ENCODE measurements around the gene TRPC4AP.

GRCh38 chr20:34970846-34971560 lies 121.6 kb downstream of the TRPC4AP start:
- TF ChIP-seq, protein P1, sequence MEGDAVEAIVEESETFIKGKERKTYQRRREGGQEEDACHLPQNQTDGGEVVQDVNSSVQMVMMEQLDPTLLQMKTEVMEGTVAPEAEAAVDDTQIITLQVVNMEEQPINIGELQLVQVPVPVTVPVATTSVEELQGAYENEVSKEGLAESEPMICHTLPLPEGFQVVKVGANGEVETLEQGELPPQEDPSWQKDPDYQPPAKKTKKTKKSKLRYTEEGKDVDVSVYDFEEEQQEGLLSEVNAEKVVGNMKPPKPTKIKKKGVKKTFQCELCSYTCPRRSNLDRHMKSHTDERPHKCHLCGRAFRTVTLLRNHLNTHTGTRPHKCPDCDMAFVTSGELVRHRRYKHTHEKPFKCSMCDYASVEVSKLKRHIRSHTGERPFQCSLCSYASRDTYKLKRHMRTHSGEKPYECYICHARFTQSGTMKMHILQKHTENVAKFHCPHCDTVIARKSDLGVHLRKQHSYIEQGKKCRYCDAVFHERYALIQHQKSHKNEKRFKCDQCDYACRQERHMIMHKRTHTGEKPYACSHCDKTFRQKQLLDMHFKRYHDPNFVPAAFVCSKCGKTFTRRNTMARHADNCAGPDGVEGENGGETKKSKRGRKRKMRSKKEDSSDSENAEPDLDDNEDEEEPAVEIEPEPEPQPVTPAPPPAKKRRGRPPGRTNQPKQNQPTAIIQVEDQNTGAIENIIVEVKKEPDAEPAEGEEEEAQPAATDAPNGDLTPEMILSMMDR (IDR thresholded peaks at IDR 0.05 in 2 of 3, conservative IDR thresholded peaks at IDR 0.05 in 1 of 3; ENCODE audit: borderline replicate concordance in 1 of 3, insufficient read depth in 1 of 3, low read depth in 2 of 3, low read length in 2 of 3): no peak
- TF ChIP-seq SP1 (IDR thresholded peaks at IDR 0.05; ENCODE audit: low read depth) (no peak), EZH2 (IDR thresholded peaks at IDR 0.05) (no peak), EGR1 (IDR thresholded peaks at IDR 0.05; ENCODE audit: low read depth) (no peak), POLR2AphosphoS5 (IDR thresholded peaks at IDR 0.05; ENCODE audit: low read depth, low read length) (no peak), POLR2A (IDR thresholded peaks at IDR 0.05; ENCODE audit: borderline replicate concordance, extremely low read depth, insufficient read depth, insufficient read length) (no peak), CBX3 (IDR thresholded peaks at IDR 0.05; ENCODE audit: low read depth) (no peak), JUND (IDR thresholded peaks at IDR 0.05) (no peak), ZNF274 (IDR thresholded peaks at IDR 0.05; ENCODE audit: low read depth, low read length) (no peak), ELF1 (IDR thresholded peaks at IDR 0.05; ENCODE audit: borderline replicate concordance, low read depth) (no peak)
- TF ChIP-seq, protein P2, sequence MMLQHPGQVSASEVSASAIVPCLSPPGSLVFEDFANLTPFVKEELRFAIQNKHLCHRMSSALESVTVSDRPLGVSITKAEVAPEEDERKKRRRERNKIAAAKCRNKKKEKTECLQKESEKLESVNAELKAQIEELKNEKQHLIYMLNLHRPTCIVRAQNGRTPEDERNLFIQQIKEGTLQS (IDR thresholded peaks at IDR 0.05): no peak
